B cell (primary cell): ENCODE results near the gene TAMALIN.

Experiments used
- CTCF ChIP-seq: fragments of 200-600 bp; IDR thresholded peaks from one replicate; pipeline ENCODE4 v1.8.0; 2022; ENCODE audit warnings: antibody characterized with exemption, mild to moderate bottlenecking
- EZH2 ChIP-seq: IDR thresholded peaks from 2 replicates; pipeline ENCODE4 v1.6.1; 2012; ENCODE audit warnings: borderline replicate concordance, low read depth, mild to moderate bottlenecking, moderate library complexity, low read length; ENCODE audit not compliant: insufficient read depth, poor library complexity, severe bottlenecking

DNA sequence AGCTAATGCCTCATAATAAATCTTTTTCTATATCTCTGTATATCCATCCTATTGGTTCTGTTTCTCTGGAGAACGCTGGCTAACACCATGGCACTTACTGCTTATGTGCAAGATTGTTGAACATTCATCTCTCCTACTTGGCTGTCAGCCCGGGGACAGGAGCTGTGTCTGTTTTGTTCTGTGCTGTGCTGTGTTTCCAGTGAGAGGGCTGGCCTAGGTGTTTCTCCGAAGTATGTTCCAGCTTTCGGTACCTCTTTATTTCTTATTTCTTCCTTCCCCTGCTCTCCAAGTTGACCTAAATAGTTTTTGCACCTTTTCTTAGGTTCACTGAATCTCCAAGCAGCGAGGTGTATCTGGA lies 25.7 kb downstream of the TAMALIN start:
- TF ChIP-seq CTCF (no peak), EZH2 (no peak)
